ENCODE measurements around the gene DCAF5. TPM values are rescaled to one million over a fixed set of nuclear protein-coding genes. Genes with fewer than 3 reads are reported as not detected.

DCAF5 gene
- total and polyA plus RNA-seq, 2 of the 8 experiments (the other 6 are each of a cell fraction or from before 2014, with no cell fraction given) = 24.3 to 31.0 TPM

- FAIRE-seq = no peak
Observed at GRCh38 chr14:69038455-69039287, 114.2 kb downstream of the DCAF5 start.

More at GRCh38 chr14:69038455-69039287, 114.2 kb downstream of the DCAF5 start:
- peak overlapping the region; percentile 19 for H4K91ac ChIP-seq (replicated peaks; ENCODE audit: insufficient read length, low read length)
- H3K27ac ChIP-seq (ENCODE audit: low read depth, low read length) = no peak overlapping the region
- no peak overlapping the region for H2AFZ ChIP-seq (ENCODE audit: low read length)
- H3K9ac ChIP-seq (replicated peaks in 1 of 4; ENCODE audit: extremely low read depth in 1 of 4, low read depth in 3 of 4, low read length in 3 of 4) = no peak overlapping the region
- H2BK20ac ChIP-seq (ENCODE audit: low read length) = peak overlapping the region; percentile 38
- no peaks in the 10 kb centered on the region for H3K36me3 ChIP-seq (ENCODE audit: control insufficient read depth in 2 of 4, insufficient read depth in 4 of 4, low read length in 3 of 4)
- peak overlapping the region; percentile 98 for H2BK12ac ChIP-seq (ENCODE audit: low read depth, low read length)
- no peak overlapping the region for H4K8ac ChIP-seq (ENCODE audit: extremely low read depth, insufficient read depth, low read length)
- H3K79me1 ChIP-seq (ENCODE audit: low read depth, low read length) = no peaks in the 10 kb centered on the region
- H3K79me2 ChIP-seq (ENCODE audit: control insufficient read depth in 1 of 2, insufficient read depth in 2 of 2, low read length in 2 of 2) = no peaks in the 10 kb centered on the region
- no peaks in the 10 kb centered on the region for H3K27me3 ChIP-seq (replicated peaks in 1 of 4; ENCODE audit: control insufficient read depth in 3 of 4, extremely low read depth in 1 of 4, insufficient read depth in 3 of 4, low read length in 3 of 4)
- H2AK5ac ChIP-seq (ENCODE audit: low read depth, low read length) = peak overlapping the region; percentile 57
- no peak overlapping the region for H4K5ac ChIP-seq (ENCODE audit: insufficient read length, low read depth, low read length)
- DNase-seq (ENCODE audit: low read depth in 1 of 2, low spot score in 2 of 2) = no peak
- ChIA-PET CTCF (ENCODE audit: partially characterized antibody) (interaction anchor here (0.7 to 4.3 kb wide), 11 partner anchors 9 to 63 kb away, joined by 3 to 13 read pairs (median 4); no protein-coding TSS in a partner anchor), POLR2A (ENCODE audit: partially characterized antibody) (interaction anchor here (1.3 to 1.4 kb wide), 2 partner anchors 75 to 124 kb away, joined by 3 to 5 read pairs; no protein-coding TSS in a partner anchor)
- TF ChIP-seq TBP (IDR thresholded peaks at IDR 0.05; ENCODE audit: low read depth, low read length) (no peak), ASH2L (IDR thresholded peaks at IDR 0.05; ENCODE audit: low read length) (no peak), SIN3A (conservative IDR thresholded peaks at IDR 0.05 in 1 of 2, IDR thresholded peaks at IDR 0.05 in 1 of 2; ENCODE audit: low read depth in 1 of 2, low read length in 2 of 2) (no peak), YY1 (IDR thresholded peaks at IDR 0.05; ENCODE audit: low read depth, low read length) (no peak), JUND (IDR thresholded peaks at IDR 0.05; ENCODE audit: low read length) (peak; percentile 67; the same call in 1 of the 2 replicates)
- peak overlapping the region in 1 of 2 experiments; percentile 8; a peak in 1 of 4 replicates for H3K4me2 ChIP-seq (ENCODE audit: insufficient read depth in 1 of 2, low read depth in 2 of 2, low read length in 2 of 2)
- 87% methylated on average over 7 of the region's 7 CpGs; no CpG with 5 or more reads in 1 of the 2 experiments for WGBS, 2 experiments (ENCODE audit: extremely low coverage in 1 of 2, insufficient coverage in 1 of 2, insufficient read length in 1 of 2, insufficient replicate concordance in 2 of 2, low coverage in 1 of 2, low lambda C conversion rate in 2 of 2, missing lambda C conversion rate in 1 of 2)
- peak overlapping the region; percentile 2; the same call in 1 of the 2 replicates for H3K18ac ChIP-seq (ENCODE audit: extremely low read depth, low read length)
- H3K4me3 ChIP-seq (ENCODE audit: extremely low read depth in 1 of 4, insufficient read depth in 2 of 4, low read depth in 3 of 4, low read length in 4 of 4) = no peak overlapping the region
- H3K9me3 ChIP-seq (ENCODE audit: insufficient read depth in 2 of 2, low read depth in 1 of 2, low read length in 1 of 2) = no peaks in the 10 kb centered on the region
- H2BK5ac ChIP-seq (ENCODE audit: low read depth, low read length) = peak overlapping the region; percentile 35; the same call in 1 of the 2 replicates
- H2BK15ac ChIP-seq (ENCODE audit: low read length) = 0 out of 2 replicates have a peak overlapping the region, but pooled peaks have one; percentile 12
- no peak overlapping the region for H3K14ac ChIP-seq (ENCODE audit: insufficient read length)
- no peak overlapping the region for H2BK120ac ChIP-seq (replicated peaks; ENCODE audit: low read depth, low read length)
- no peaks in the 10 kb centered on the region for H3K23me2 ChIP-seq (ENCODE audit: low read depth, low read length)
- peaks cover 3 to 20% (median 12%) of the 10 kb centered on the region in 4 experiments for H3K4me1 ChIP-seq (replicated peaks in 1 of 4; ENCODE audit: control insufficient read depth in 3 of 4, insufficient read depth in 4 of 4, low read length in 3 of 4)
- H3K56ac ChIP-seq (replicated peaks; ENCODE audit: insufficient read length, low read depth, low read length) = no peak overlapping the region
- H4K20me1 ChIP-seq (replicated peaks in 1 of 2; ENCODE audit: control insufficient read depth in 1 of 2, insufficient read depth in 2 of 2, low read length in 2 of 2) = no peaks in the 10 kb centered on the region
- no peak overlapping the region for H3K23ac ChIP-seq (ENCODE audit: insufficient read length)
- H3K4ac ChIP-seq (replicated peaks; ENCODE audit: insufficient read length, low read depth, low read length) = no peak overlapping the region
